GM12878 (cell line): Measurements from ENCODE around the gene HMGCS1. TPM values are rescaled to one million over a fixed set of nuclear protein-coding genes. Genes with fewer than 3 reads are reported as not detected.

ENCODE experiments used
- BACH1 ChIP-seq: fragments of 450-650 bp; IDR thresholded peaks from 2 replicates; pipeline ENCODE4 v1.6.1; 2017; ENCODE audit warnings: mild to moderate bottlenecking, borderline replicate concordance
- BCLAF1 ChIP-seq: fragments of 450-650 bp; IDR thresholded peaks from 2 replicates; pipeline ENCODE4 v1.6.1; 2017; ENCODE audit warnings: antibody characterized with exemption, mild to moderate bottlenecking, moderate library complexity
- CBX3 ChIP-seq: fragments of 200-600 bp; sonication (generic); IDR thresholded peaks from 2 replicates; pipeline ENCODE4 v1.6.1; 2016; ENCODE audit warnings: low read depth, borderline replicate concordance
- CEBPB ChIP-seq, 2 experiments: fragments of 150-350 bp in 1 of 2; IDR thresholded peaks; 2 replicates each; pipeline ENCODE4 v1.6.1; 2012 to 2014; ENCODE audit warnings: low read depth in 2 of 2, low read length in 2 of 2, borderline replicate concordance in 1 of 2, inconsistent platforms in 1 of 2
- EZH2 ChIP-seq: IDR thresholded peaks from 2 replicates; pipeline ENCODE4 v1.6.1; 2012; ENCODE audit warnings: low read depth, mild to moderate bottlenecking, control low read depth, inconsistent platforms, low read length, borderline replicate concordance; ENCODE audit not compliant: control insufficient read depth
- FOXM1 ChIP-seq: IDR thresholded peaks from 2 replicates; pipeline ENCODE4 v1.6.1; 2012; ENCODE audit warnings: low read depth, mild to moderate bottlenecking, inconsistent platforms, low read length, moderate library complexity
- HDGF ChIP-seq: fragments of 450-650 bp; IDR thresholded peaks from 2 replicates; pipeline ENCODE4 v1.6.1; 2016; ENCODE audit warnings: antibody characterized with exemption
- MAX ChIP-seq: IDR thresholded peaks from 2 replicates; pipeline ENCODE4 v1.6.1; 2012; ENCODE audit warnings: low read depth, low read length, improper control_type of control experiment
- PAX5 ChIP-seq: IDR thresholded peaks from 2 replicates; pipeline ENCODE4 v1.6.1; 2011; ENCODE audit warnings: low read depth, low read length, borderline replicate concordance
- PBX3 ChIP-seq: IDR thresholded peaks from 2 replicates; pipeline ENCODE4 v1.6.1; 2011; ENCODE audit warnings: mild to moderate bottlenecking, low read depth, low read length, moderate library complexity; ENCODE audit not compliant: insufficient replicate concordance
- ZBTB11 ChIP-seq: fragments of 450-650 bp; formaldehyde crosslinking; IDR thresholded peaks from 2 replicates; pipeline ENCODE4 v1.5.0; 2022; ENCODE audit warnings: mild to moderate bottlenecking, missing genetic modification characterization
- ZBTB33 ChIP-seq: fragments of 450-650 bp; IDR thresholded peaks from 2 replicates; pipeline ENCODE4 v1.6.1; 2017; ENCODE audit warnings: mild to moderate bottlenecking
- ZNF592 ChIP-seq: fragments of 450-650 bp; IDR thresholded peaks from 2 replicates; pipeline ENCODE4 v1.6.1; 2017; ENCODE audit warnings: mild to moderate bottlenecking, moderate library complexity
- ZSCAN29 ChIP-seq: fragments of 450-650 bp; IDR thresholded peaks from 2 replicates; pipeline ENCODE4 v1.6.1; 2017; ENCODE audit warnings: mild to moderate bottlenecking, moderate library complexity
- polyA plus RNA-seq, 11 experiments: library from polyadenylated mRNA; depleted of rRNA in 4 of 11; unstranded in 6 of 11; stranded (reverse) in 5 of 11; fragments of >200 nt; fragmentation: Nextera tagmentation in 4 of 11; fragmentation: Illumina TruSeq in 1 of 11; extraction: Ambion mirVana in 4 of 11; extraction: Trizol in 1 of 11; gene quantifications; 1 replicate in 1 of 11; 2 replicates in 10 of 11; pipeline versions ENCODE4 v1.2.1 to v1.2.3, GENCODE V29; 2011 to 2016; ENCODE audit warnings: inconsistent platforms in 2 of 11, missing spikeins in 2 of 11, low read depth in 1 of 11
- total RNA-seq, 4 experiments: library from RNA; depleted of rRNA in 3 of 4; stranded (reverse); fragments of >200 nt in 3 of 4; fragmentation: Illumina TruSeq in 1 of 4; extraction: Trizol in 1 of 4; gene quantifications; 2 replicates each; pipeline versions ENCODE4 v1.2.1 to v1.2.3, GENCODE V29; 2013 to 2021

The HMGCS1 gene
- total and polyA plus RNA-seq, 10 of the 15 experiments (the other 5 are each of a cell fraction or from before 2014, with no cell fraction given): 24.0 to 193 (median 108) TPM

GRCh38 chr5:43354774-43355173 is 41.6 kb upstream of the HMGCS1 start (continued):
- TF ChIP-seq PBX3: no peak
- no peak for TF ChIP-seq CEBPB (IDR thresholded peaks at IDR 0.05; ENCODE audit: borderline replicate concordance in 1 of 2, low read depth in 2 of 2, low read length in 2 of 2)
- no peak for TF ChIP-seq MAX
- no peak for TF ChIP-seq ZBTB33
- TF ChIP-seq BACH1: no peak
- no peak for TF ChIP-seq FOXM1
- no peak for TF ChIP-seq EZH2
- no peak for TF ChIP-seq ZNF592
- no peak for TF ChIP-seq PAX5
- TF ChIP-seq ZSCAN29: no peak
- TF ChIP-seq BCLAF1: no peak
- TF ChIP-seq ZBTB11 (CRISPR knock-in tag): no peak
- no peak for TF ChIP-seq CBX3
- TF ChIP-seq HDGF: no peak
